CD4-positive, alpha-beta T cell treated with Interleukin-4 for 1 hour (primary cell): Measurements from ENCODE around the gene PHACTR4.
"Not testable (repeated sequence)": the region's sequence is repeated elsewhere in the genome, so short reads cannot be mapped to it uniquely, and the experiment has no call there.

Source experiments
- DNase-seq, 2 donors: peaks; one replicate each; pipeline ENCODE4 v3.0.0-alpha.2; 2020 to 2022

Gene PHACTR4

GRCh38 chr1:28373450-28373849 lies 3.9 kb downstream of the PHACTR4 start:
- DNase-seq, result not testable (repeated sequence)

DNA sequence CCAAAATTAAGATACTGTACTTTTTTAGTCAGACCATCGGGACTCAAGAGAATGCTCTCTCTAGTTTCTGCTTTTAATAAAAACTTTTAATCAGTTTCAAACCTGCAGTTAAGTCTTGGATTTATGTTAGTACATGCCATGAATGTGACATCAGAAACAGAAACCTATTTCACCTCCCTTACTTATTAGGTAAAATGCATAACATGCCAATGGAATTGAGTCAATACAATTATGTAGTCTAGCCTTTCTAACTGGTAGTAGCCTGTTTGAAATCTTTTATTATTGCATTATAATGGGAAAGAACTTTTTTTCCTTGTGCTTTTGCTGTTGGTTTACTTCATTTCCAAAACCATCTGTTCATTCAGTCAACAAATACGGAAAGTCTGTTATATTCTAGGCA lies 4.8 kb downstream of the PHACTR4 start:
- no peak for DNase-seq

- DNase-seq, result not testable (repeated sequence)
Observed at GRCh38 chr1:28375598-28375997, 6.1 kb downstream of the PHACTR4 start.

DNA sequence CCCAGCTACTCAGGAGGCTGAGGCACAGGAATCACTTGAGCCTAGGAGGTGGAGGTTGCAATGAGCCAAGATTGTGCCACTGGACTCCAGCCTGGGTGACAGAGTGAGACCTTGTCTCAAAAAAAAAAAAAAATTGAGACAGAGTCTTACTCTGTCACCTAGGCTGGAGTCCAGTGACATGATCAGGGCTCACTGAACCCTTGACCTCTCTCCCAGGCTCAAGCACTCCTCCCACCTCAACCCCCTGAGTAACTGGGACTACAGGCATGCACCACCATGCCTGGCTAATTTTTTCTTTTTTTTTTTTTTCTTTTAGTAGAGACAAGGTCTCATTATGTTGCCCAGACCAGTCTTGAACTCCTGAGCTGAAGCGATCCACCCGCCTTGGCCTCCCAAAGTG lies 6.7 kb downstream of the PHACTR4 start:
- DNase-seq, result not testable (repeated sequence)

DNA sequence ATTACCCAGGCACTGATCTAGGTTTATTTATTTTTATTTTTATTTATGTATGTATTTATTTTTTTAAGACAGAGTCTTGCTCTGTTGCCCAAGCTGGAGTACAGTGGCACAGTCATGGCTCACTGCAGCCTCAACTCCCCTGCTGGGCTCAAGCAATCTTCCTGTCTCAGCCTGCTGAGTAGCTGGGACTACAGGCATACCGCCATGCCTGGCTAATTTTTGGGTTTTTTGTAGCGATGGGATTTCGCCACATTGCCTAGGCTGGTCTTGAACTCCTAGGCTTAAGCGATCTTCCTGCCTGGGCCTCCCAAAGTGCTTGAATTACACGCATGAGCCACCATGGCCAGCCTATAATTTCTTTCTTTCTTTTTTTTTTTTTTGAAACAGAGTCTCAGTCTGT lies 9.4 kb downstream of the PHACTR4 start:
- no peak for DNase-seq

DNA sequence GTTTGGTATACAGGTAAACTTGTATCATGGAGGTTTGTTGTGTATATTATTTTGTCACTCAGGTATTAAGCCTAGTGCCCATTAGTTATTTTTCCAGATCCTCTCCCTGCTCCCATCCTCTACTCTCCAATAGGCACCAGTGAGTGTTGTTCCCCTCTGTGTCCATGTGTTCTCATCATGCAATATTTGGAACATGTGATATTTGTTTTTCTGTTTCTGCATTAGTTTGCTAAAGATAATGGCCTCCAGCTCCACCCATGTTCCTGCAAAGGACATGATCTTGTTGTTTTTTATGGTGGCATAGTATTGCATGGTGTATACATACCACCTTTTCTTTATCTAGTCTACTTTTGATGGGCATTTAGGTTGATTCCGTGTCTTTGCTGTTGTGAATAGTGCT lies 10.9 kb downstream of the PHACTR4 start:
- no peak for DNase-seq

- not testable (repeated sequence) for DNase-seq
Observed at GRCh38 chr1:28383785-28384184, 14.2 kb downstream of the PHACTR4 start.

- no peak for DNase-seq
Observed at GRCh38 chr1:28392027-28392652, 22.6 kb downstream of the PHACTR4 start.

DNA sequence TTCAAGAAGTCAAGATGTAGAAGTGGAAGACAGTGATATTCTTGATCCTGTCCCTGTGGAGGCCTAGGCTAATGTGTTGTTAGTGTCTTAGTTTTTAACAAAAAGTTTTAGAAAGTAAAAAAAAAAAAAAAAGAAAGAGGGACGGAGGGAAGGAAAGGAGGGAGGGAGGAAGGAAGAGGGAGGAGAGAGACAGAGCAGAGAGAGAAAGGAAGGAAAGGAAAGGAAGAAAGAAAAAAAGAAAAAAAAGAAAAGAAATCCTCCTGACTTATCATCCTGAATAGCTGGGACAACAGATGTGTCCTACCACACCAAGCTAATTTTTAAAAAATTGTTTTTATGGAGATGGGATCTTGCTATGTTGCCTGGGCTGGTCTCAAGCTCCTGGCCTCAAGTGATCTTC lies 24.6 kb downstream of the PHACTR4 start:
- no peak for DNase-seq

DNA sequence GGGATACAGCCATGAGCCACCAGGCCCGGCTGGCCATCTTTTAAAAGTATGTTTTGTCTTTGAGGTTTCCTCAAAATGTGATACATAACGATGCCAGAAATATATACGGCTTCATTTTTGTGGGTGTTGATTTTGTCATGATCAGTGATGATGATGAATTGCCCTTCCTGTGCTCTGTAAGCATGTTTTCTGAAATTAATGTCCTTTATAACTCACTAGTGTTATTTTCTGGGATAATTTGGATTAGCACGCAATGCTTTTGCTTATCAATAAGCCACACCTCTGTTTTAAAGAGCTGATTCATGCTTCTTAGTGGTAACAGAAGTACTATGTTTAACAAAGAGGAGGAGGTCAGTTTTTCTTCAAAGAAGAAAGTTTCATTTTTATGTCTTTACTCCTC lies 25.6 kb downstream of the PHACTR4 start:
- no peak for DNase-seq

GRCh38 chr1:28401760-28402159 lies 32.2 kb downstream of the PHACTR4 start:
- no peak for DNase-seq

GRCh38 chr1:28409090-28409489 lies 39.5 kb downstream of the PHACTR4 start:
- no peak for DNase-seq

GRCh38 chr1:28411656-28412055 lies 42.1 kb downstream of the PHACTR4 start:
- no peak for DNase-seq

DNA sequence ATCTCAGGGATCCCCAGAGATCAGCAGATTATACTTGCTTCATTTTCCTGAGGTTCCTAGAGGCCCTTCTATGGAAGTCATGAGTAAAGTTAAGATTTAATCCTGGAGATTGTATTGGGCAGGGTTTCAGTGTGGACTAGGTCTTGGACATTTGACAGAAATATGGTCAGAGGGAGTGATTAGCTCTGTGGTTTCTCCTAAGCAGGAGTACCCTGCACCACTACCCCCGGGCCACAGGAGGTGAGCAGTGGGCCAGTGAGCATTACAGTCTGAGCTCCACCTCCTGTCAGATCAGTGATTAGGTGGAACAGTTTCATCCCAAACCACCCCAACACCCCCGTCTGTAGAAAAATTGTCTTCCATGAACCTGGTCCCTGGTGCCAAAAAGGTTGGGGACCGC lies 43.2 kb downstream of the PHACTR4 start:
- DNase-seq, result no peak

DNA sequence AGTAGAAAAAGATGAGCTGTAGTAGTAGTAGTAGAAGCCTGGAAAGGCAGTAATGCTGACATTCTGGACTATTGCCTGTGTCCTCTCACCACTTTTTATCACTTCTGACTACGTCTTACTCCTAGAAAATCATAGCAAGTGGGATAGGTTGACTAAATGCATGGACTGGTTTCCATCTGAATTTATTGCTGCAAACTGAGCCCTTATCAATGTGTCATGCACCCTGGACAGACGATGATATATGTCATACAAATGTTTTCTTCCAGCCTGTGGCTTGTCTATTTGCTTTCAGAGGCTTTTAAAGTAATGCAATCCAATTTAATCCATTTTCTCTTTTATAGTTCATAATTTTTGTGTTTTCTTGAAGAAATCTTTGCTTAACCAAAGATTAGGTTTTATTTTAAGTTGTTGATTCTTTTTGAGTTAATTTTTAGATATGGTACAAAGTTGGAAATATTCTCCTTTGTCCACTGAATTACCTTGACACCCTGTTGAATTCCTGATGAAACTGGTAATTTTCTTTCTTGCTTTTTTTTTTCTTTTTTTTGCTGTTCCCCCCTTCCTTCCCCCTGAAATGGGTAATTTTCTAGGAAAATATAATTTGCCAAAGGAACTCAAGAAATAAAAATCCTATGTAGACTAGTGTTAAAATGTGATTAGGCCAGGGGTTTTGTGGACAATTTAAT lies 47.1 kb downstream of the PHACTR4 start:
- DNase-seq, result no peak

DNA sequence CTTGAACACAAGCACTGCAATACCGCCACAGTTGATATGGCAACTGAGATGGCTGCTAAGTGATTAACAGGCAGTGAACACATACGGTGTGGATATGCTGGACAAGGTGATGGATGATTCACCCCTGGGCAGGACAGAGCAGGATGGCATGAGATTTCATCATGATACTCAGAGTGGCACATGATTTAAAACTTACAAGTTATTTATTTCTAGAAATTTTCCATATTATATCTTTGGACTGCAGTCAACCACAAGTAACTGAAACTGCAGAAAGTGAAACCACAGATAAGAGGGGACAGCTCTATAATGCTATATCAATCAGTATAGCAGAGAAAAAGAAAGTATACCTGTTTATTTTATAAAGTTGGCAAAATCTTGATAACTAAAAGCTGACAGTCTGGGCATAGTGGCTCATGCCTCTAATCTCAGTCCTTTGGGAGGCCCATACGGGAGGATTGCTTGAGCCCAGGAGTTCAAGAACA lies 47.9 kb downstream of the PHACTR4 start:
- peak in 1 of 2 donors; percentile 9 for DNase-seq

GRCh38 chr1:28417926-28418637 lies 48.5 kb downstream of the PHACTR4 start:
- no peak for DNase-seq

- DNase-seq, result no peak
Observed at GRCh38 chr1:28421744-28422143, 52.2 kb downstream of the PHACTR4 start.

- no peak for DNase-seq
Observed at GRCh38 chr1:28426831-28427230, 57.3 kb downstream of the PHACTR4 start.

DNA sequence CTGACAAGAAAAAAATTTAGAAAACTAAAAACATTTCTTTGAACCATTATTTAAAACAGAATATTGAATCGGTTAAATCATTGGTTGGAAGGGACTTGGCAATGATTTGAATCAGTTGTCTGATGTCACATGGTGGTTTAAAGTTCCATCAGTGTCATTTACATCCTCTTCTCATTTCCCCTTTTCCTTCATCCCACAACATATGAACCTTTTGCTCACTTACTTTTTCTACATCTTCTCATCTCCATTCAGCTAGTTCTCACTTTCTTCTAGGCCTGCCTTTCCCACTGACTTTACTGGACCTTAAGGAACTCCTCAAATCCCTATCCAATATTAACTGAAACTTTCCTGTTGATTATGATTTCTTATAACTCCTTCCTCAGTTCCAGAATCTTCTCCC lies 58.5 kb downstream of the PHACTR4 start:
- DNase-seq, result no peak

DNA sequence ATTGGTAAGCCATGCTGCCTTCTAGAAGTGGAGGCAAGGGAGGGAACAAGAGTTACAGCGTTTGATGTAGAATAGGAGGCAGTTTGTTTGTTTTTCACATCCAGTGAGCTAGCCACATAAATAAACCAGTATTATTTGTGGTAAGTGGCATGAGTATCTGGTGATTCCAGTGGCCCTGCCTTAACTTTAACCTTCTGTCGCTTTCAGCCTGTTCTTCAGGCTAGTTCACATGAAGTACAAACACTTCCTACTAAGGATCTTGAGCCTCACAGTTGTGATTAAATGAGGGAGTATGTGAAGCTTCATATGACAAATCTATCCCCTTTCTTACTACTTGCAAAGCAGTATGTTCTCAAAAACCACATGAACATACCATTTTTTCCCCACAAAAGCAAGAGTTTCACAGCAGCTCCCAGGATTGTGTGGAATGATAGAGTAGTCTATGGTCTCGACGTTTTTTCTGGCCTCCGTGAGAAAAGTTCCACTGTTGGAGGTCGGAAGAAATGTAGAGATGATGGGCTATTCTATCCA lies 59.5 kb downstream of the PHACTR4 start:
- DNase-seq, result no peak

DNA sequence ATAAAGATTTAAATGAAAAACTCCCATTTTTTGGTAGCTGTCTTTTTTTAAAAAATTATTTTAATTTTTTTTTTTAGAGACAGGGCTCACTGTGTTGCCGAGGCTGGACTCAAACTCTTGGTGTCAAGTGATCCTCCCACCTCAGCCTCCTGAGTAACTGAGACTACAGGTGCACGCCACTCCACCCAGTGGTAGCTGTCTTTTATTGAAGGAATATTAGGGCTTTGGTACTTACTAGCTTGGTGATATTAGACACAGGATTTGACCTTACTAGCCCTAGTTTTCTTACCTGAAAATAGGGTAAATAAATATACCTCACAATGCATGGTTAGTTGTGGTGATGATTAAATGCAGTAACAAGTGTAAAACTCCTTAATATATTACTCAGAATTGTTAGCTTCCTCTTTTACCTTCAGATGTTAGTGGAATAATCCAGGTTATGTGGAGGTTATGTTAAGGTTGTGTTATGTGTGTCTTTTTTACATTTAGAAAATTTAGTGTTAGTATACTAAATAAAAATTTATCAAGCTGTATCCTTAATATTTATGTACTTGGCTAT lies 66.8 kb downstream of the PHACTR4 start:
- no peak for DNase-seq

DNA sequence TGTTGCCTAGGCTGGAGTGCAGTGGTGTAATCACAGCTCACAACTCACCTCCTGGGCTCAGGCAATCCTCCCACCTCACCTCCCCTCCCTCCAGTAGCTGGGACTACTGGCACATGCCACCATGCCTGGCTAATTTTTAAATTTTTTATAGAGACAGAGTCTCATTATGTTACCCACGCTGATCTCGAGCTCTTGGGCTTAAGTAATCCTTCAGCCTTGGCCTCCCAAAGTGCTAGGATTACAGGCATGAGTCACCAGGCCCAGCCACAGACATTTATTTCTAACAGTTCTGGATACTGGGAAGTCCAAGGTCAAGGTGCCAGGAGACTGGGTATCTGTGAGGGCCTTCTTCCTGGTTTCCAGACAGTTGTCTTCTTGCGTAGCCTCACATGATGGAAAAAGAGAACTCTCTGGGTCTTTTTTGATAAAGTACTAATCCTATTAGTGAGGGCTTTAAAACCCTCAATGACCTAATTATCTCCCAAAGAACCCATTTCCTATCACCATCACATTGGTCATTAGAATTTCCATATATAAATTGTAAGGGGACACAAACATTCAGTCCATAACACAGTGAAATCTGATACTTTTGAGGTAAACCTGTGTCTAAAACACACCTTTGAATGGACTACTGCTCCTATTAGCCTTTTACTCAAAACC lies 67.9 kb downstream of the PHACTR4 start:
- DNase-seq, result no peak
